SU-DHL-6 (cell line): Measurements from ENCODE around the gene BTN2A1.

Experiments
- H2AFZ ChIP-seq: fragments of 200-600 bp; sonication (generic); 2 replicates; pipeline ENCODE4 v1.6.1; 2014; ENCODE audit warnings: low read depth, mild to moderate bottlenecking, moderate library complexity, mixed read lengths, antibody characterized with exemption, low read length; ENCODE audit not compliant: severe bottlenecking
- H3F3A ChIP-seq: fragments of 200-600 bp; shearing (Covaris generic); 2 replicates; pipeline ENCODE4 v1.6.0; 2016; ENCODE audit warnings: antibody characterized with exemption, mild to moderate bottlenecking; ENCODE audit not compliant: insufficient read depth
- H3K27ac ChIP-seq: fragments of 200-600 bp; sonication (generic); 2 replicates; pipeline ENCODE4 v1.5.1; 2016; ENCODE audit warnings: low read depth, mild to moderate bottlenecking, low read length, moderate library complexity, mixed read lengths
- H3K27me3 ChIP-seq: fragments of 200-600 bp; sonication (generic), shearing (Covaris generic); 2 replicates; pipeline ENCODE4 v1.6.0; 2014; ENCODE audit warnings: mild to moderate bottlenecking, low read length
- H3K36me3 ChIP-seq: fragments of 200-600 bp; sonication (generic); 2 replicates; pipeline ENCODE4 v1.6.1; 2014; ENCODE audit warnings: mild to moderate bottlenecking, low read length, mixed read lengths
- H3K4me2 ChIP-seq: fragments of 300-600, 200-600 bp; shearing (Covaris generic), sonication (generic); 2 replicates; pipeline ENCODE4 v1.6.0; 2014; ENCODE audit warnings: low read length, low read depth, mild to moderate bottlenecking; ENCODE audit not compliant: poor library complexity, severe bottlenecking
- H3K4me3 ChIP-seq: fragments of 200-600 bp; sonication (generic); 2 replicates; pipeline ENCODE4 v1.5.1; 2014; ENCODE audit warnings: antibody characterized with exemption, low read length, mild to moderate bottlenecking, mixed read lengths; ENCODE audit not compliant: insufficient read depth, poor library complexity, severe bottlenecking
- H3K79me2 ChIP-seq: fragments of 200-600 bp; sonication (generic); 2 replicates; pipeline ENCODE4 v1.6.1; 2014; ENCODE audit warnings: mild to moderate bottlenecking, low read length, moderate library complexity; ENCODE audit not compliant: insufficient read depth
- H3K9ac ChIP-seq: fragments of 200-600 bp; sonication (generic); 2 replicates; pipeline ENCODE4 v1.7.0; 2014; ENCODE audit warnings: mild to moderate bottlenecking, low read length
- H3K9me2 ChIP-seq: fragments of 200-600 bp; sonication (generic); replicated peaks from 2 replicates; pipeline ENCODE4 v1.6.1; 2014; ENCODE audit warnings: low read length; ENCODE audit not compliant: insufficient read depth
- H3K9me3 ChIP-seq: fragments of 200-600 bp; sonication (generic); 2 replicates; pipeline ENCODE4 v1.6.1; 2014; ENCODE audit warnings: low read length, mixed read lengths; ENCODE audit not compliant: insufficient read depth
- H4K20me1 ChIP-seq: fragments of 200-600 bp; sonication (generic); 2 replicates; pipeline ENCODE4 v1.6.1; 2014; ENCODE audit warnings: low read depth, mild to moderate bottlenecking, antibody characterized with exemption, low read length, moderate library complexity, mixed read lengths
- CTCF ChIP-seq: fragments of 200-600 bp; sonication (generic); IDR thresholded peaks from one replicate; pipeline ENCODE4 v1.5.1; 2017; ENCODE audit warnings: antibody characterized with exemption, mild to moderate bottlenecking, low read length, moderate library complexity; ENCODE audit not compliant: insufficient read depth, poor library complexity, severe bottlenecking
- EZH2phosphoT487 ChIP-seq: fragments of 200-600 bp; sonication (generic), shearing (Covaris generic); conservative IDR thresholded peaks from 2 replicates; pipeline ENCODE4 v1.6.1; 2018; ENCODE audit warnings: mild to moderate bottlenecking, antibody characterized with exemption, low read length, moderate library complexity, mixed read lengths

The BTN2A1 gene

GRCh38 chr6:26445934-26446667 lies 11.7 kb upstream of the BTN2A1 start:
- Histone ChIP-seq H3K36me3 (no peaks in the 10 kb centered on the region), H3K79me2 (no peaks in the 10 kb centered on the region), H3K9me2 (no peaks in the 10 kb centered on the region), H4K20me1 (no peaks in the 10 kb centered on the region), H3K9ac (no peak overlapping the region), H3K4me2 (no peak overlapping the region), H3K9me3 (no peaks in the 10 kb centered on the region), H3K27ac (no peak overlapping the region), H3K4me3 (no peak overlapping the region), H3F3A (no peaks in the 10 kb centered on the region), H3K27me3 (no peaks in the 10 kb centered on the region), H2AFZ (no peak overlapping the region)
- TF ChIP-seq EZH2phosphoT487 (no peak), CTCF (no peak)

GRCh38 chr6:26447257-26447656 lies 10.5 kb upstream of the BTN2A1 start:
- no peaks in the 10 kb centered on the region for H3K9me3 ChIP-seq
- no peaks in the 10 kb centered on the region for H3K79me2 ChIP-seq
- no peak overlapping the region for H3K4me2 ChIP-seq
- no peak overlapping the region for H3K9ac ChIP-seq
- no peaks in the 10 kb centered on the region for H4K20me1 ChIP-seq
- no peak for TF ChIP-seq EZH2phosphoT487
- TF ChIP-seq CTCF = no peak
- H2AFZ ChIP-seq = no peak overlapping the region
- H3K4me3 ChIP-seq = no peak overlapping the region
- no peaks in the 10 kb centered on the region for H3K36me3 ChIP-seq
- H3K9me2 ChIP-seq = no peaks in the 10 kb centered on the region
- no peak overlapping the region for H3K27ac ChIP-seq
- H3F3A ChIP-seq = no peaks in the 10 kb centered on the region
- H3K27me3 ChIP-seq = no peaks in the 10 kb centered on the region

DNA sequence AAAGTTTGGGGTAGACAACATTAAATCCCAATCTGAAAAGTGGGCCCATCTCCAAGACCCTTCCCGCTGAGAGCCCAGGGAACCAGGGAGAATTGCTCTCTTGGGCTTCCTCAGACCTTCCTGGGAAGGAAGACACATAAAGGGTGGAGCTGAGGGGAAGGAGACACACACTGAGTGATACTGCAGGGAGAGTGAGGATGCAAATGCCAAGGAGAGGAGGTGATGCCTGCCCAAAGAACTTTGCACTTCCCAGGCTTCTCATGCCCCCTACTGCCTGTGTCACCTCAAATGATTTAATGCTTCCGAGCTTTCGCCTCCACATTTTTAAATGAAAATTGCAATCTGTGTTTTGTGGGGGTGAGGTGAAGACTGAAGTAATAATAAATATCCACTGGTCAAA lies 7.5 kb upstream of the BTN2A1 start:
- no peak overlapping the region for H3K9ac ChIP-seq
- H2AFZ ChIP-seq = no peak overlapping the region
- no peaks in the 10 kb centered on the region for H3F3A ChIP-seq
- no peak overlapping the region for H3K4me3 ChIP-seq
- no peaks in the 10 kb centered on the region for H3K36me3 ChIP-seq
- H3K9me3 ChIP-seq = no peaks in the 10 kb centered on the region
- H3K27ac ChIP-seq = no peak overlapping the region
- H3K9me2 ChIP-seq = no peaks in the 10 kb centered on the region
- no peaks in the 10 kb centered on the region for H3K79me2 ChIP-seq
- no peak overlapping the region for H3K4me2 ChIP-seq
- H3K27me3 ChIP-seq = no peaks in the 10 kb centered on the region
- TF ChIP-seq EZH2phosphoT487 (no peak), CTCF (no peak)
- H4K20me1 ChIP-seq = no peaks in the 10 kb centered on the region
